Astrocyte (in vitro differentiated cells and primary cell): ENCODE results near the gene NME7. TPM values are rescaled to one million over a fixed set of nuclear protein-coding genes. Genes with fewer than 3 reads are reported as not detected.

Experiments used
- DNase-seq: peaks from one replicate; pipeline ENCODE4 v3.0.0-alpha.2; 2010; ENCODE audit warnings: low read depth
- FAIRE-seq: peaks from 2 replicates; lab custom pipeline; 2011; peaks lifted over from hg19 to GRCh38; lab: Jason Lieb, UNC
- H2AFZ ChIP-seq: 2 replicates; pipeline ENCODE4 v1.6.0; 2012; ENCODE audit warnings: low read depth, low read length, inconsistent platforms
- H3K27ac ChIP-seq: 2 replicates; pipeline ENCODE4 v1.5.1; 2011; ENCODE audit warnings: low read depth, low read length, inconsistent platforms
- H3K27me3 ChIP-seq: 2 replicates; pipeline ENCODE4 v1.6.0; 2011; ENCODE audit warnings: low read length, inconsistent platforms; ENCODE audit not compliant: insufficient read depth
- H3K36me3 ChIP-seq: 2 replicates; pipeline ENCODE4 v1.5.1; 2011; ENCODE audit warnings: low read length, inconsistent platforms; ENCODE audit not compliant: insufficient read depth
- H3K4me1 ChIP-seq: 2 replicates; pipeline ENCODE4 v1.5.1; 2011; ENCODE audit warnings: low read length, inconsistent platforms; ENCODE audit not compliant: insufficient read depth
- H3K4me2 ChIP-seq: 2 replicates; pipeline ENCODE4 v1.6.0; 2012; ENCODE audit warnings: low read length, inconsistent platforms
- H3K4me3 ChIP-seq: 2 replicates; pipeline ENCODE4 v1.5.1; 2011; ENCODE audit warnings: low read depth, mild to moderate bottlenecking, low read length, inconsistent platforms; ENCODE audit not compliant: insufficient read depth
- H3K79me2 ChIP-seq: 2 replicates; pipeline ENCODE4 v1.6.0; 2012; ENCODE audit warnings: mild to moderate bottlenecking, low read length, inconsistent platforms; ENCODE audit not compliant: insufficient read depth
- H3K9ac ChIP-seq: 2 replicates; pipeline ENCODE4 v1.6.0; 2012; ENCODE audit warnings: mild to moderate bottlenecking, low read length, inconsistent platforms
- H3K9me3 ChIP-seq: 2 replicates; pipeline ENCODE4 v1.5.1; 2012; ENCODE audit warnings: low read depth, mild to moderate bottlenecking, low read length, inconsistent platforms; ENCODE audit not compliant: insufficient read depth
- H4K20me1 ChIP-seq: 2 replicates; pipeline ENCODE4 v1.6.0; 2012; ENCODE audit warnings: low read length, inconsistent platforms; ENCODE audit not compliant: insufficient read depth
- H3K27ac Mint-ChIP-seq: one replicate; pipeline ENCODE4 v1.8.0; 2021; ENCODE audit warnings: mild to moderate bottlenecking, mixed read lengths; ENCODE audit not compliant: unreplicated experiment
- H3K27me3 Mint-ChIP-seq: one replicate; pipeline ENCODE4 v1.8.0; 2021; ENCODE audit warnings: low read depth, mixed read lengths; ENCODE audit not compliant: unreplicated experiment
- H3K36me3 Mint-ChIP-seq: one replicate; pipeline ENCODE4 v1.8.0; 2021; ENCODE audit warnings: low read depth, mixed read lengths; ENCODE audit not compliant: unreplicated experiment
- H3K4me1 Mint-ChIP-seq: one replicate; pipeline ENCODE4 v1.8.0; 2021; ENCODE audit warnings: low read depth, mixed read lengths; ENCODE audit not compliant: unreplicated experiment
- H3K4me3 Mint-ChIP-seq: one replicate; pipeline ENCODE4 v1.8.0; 2021; ENCODE audit warnings: mild to moderate bottlenecking, moderate library complexity, mixed read lengths; ENCODE audit not compliant: unreplicated experiment
- H3K9me3 Mint-ChIP-seq: one replicate; pipeline ENCODE4 v1.8.0; 2021; ENCODE audit warnings: mild to moderate bottlenecking, mixed read lengths; ENCODE audit not compliant: unreplicated experiment
- CTCF ChIP-seq: IDR thresholded peaks from 2 replicates; pipeline ENCODE4 v1.5.1; 2011; ENCODE audit warnings: low read depth, mild to moderate bottlenecking, inconsistent platforms, low read length, moderate library complexity; ENCODE audit not compliant: insufficient read depth
- EZH2 ChIP-seq: IDR thresholded peaks from 2 replicates; pipeline ENCODE4 v1.6.1; 2012; ENCODE audit warnings: mild to moderate bottlenecking, low read length, inconsistent platforms; ENCODE audit not compliant: insufficient read depth
- total RNA-seq: library from RNA; stranded (reverse); gene quantifications from 2 replicates; pipeline ENCODE4 v1.2.1, GENCODE V29; 2021

Gene NME7
- total RNA-seq, 1 donor from 2014 or later, result 21.2 TPM

DNA sequence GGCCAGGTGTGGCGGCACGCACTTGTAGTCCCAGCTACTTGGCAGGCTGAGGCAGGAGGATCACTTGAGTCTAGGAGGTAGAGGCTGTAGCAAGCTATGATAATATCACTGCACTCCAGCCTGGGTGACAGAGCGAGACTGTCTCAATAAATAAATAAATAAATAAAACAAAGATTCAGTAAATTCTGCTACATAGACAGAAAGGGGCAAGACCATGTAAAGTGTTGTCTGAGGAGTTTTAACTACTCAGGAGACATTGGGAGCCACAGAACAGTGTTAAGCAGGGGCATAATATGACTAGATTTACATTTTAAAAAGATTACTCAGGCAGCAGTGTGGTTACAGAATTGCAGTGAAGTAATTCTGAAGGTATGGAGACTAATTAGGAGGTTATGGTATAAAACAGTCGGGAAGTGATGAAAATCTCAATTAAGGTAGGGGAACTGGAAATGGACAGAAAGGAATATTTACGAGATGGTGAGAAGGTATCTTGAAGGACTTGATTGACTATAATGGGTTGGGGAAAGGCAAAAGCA is 166.4 kb downstream of the NME7 start:
- peaks cover 13% of the 10 kb centered on the region for H3K4me1 Mint-ChIP-seq
- Histone ChIP-seq H3K9ac (no peak overlapping the region), H3K79me2 (no peaks in the 10 kb centered on the region), H3K36me3 (no peaks in the 10 kb centered on the region), H2AFZ (no peak overlapping the region), H3K27ac (peak overlapping the region; percentile 30), H4K20me1 (no peaks in the 10 kb centered on the region), H3K4me1 (peaks cover 11% of the 10 kb centered on the region), H3K4me2 (peak overlapping the region; percentile 45), H3K4me3 (no peak overlapping the region), H3K9me3 (no peaks in the 10 kb centered on the region), H3K27me3 (no peaks in the 10 kb centered on the region)
- H3K4me3 Mint-ChIP-seq, result no peak overlapping the region
- FAIRE-seq, result no peak
- H3K27me3 Mint-ChIP-seq, result no peaks in the 10 kb centered on the region
- peak overlapping the region; percentile 35 for H3K27ac Mint-ChIP-seq
- peaks cover 4% of the 10 kb centered on the region for H3K9me3 Mint-ChIP-seq
- TF ChIP-seq CTCF, result no peak
- no peak for TF ChIP-seq EZH2
- H3K36me3 Mint-ChIP-seq, result no peaks in the 10 kb centered on the region
- DNase-seq, result peak; percentile 90

DNA sequence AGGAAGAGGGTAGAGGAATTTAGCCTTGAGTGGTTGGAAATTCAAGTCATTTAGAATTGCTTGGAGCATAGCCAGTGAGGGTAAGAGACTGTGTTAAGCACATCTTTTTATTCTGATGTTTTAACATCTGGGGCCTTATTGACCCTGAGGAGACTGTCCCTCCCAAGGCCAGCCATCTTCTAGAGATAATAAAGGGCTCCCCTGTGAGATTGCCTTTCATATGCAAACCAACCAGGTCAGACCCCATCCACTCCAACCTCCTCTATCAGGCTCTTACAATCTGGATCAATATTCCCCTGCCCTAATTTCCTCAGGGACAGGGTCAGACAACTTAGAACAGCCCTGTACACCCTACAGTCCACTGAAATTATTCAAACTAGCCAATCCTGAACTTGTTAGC is 167.3 kb downstream of the NME7 start:
- H3K79me2 ChIP-seq, result no peaks in the 10 kb centered on the region
- H3K4me3 Mint-ChIP-seq, result no peak overlapping the region
- no peak overlapping the region for H3K27ac Mint-ChIP-seq
- H3K27me3 ChIP-seq, result no peaks in the 10 kb centered on the region
- peaks cover 11% of the 10 kb centered on the region for H3K4me1 ChIP-seq
- no peak for FAIRE-seq
- no peaks in the 10 kb centered on the region for H3K27me3 Mint-ChIP-seq
- no peaks in the 10 kb centered on the region for H3K36me3 ChIP-seq
- no peak overlapping the region for H3K9ac ChIP-seq
- no peak for DNase-seq
- H3K27ac ChIP-seq, result no peak overlapping the region
- TF ChIP-seq EZH2 (no peak), CTCF (no peak)
- no peak overlapping the region for H2AFZ ChIP-seq
- no peak overlapping the region for H3K4me3 ChIP-seq
- H3K4me2 ChIP-seq, result no peak overlapping the region
- H3K9me3 Mint-ChIP-seq, result peaks cover 4% of the 10 kb centered on the region
- no peaks in the 10 kb centered on the region for H3K9me3 ChIP-seq
- H3K4me1 Mint-ChIP-seq, result peaks cover 13% of the 10 kb centered on the region
- H3K36me3 Mint-ChIP-seq, result no peaks in the 10 kb centered on the region
- H4K20me1 ChIP-seq, result no peaks in the 10 kb centered on the region

GRCh38 chr1:169196581-169196980 is 171.0 kb downstream of the NME7 start:
- Mint-ChIP-seq H3K27me3 (no peaks in the 10 kb centered on the region), H3K4me3 (no peak overlapping the region), H3K4me1 (peaks cover 6% of the 10 kb centered on the region), H3K27ac (no peak overlapping the region), H3K9me3 (peaks cover 2% of the 10 kb centered on the region), H3K36me3 (no peaks in the 10 kb centered on the region)
- Histone ChIP-seq H3K36me3 (no peaks in the 10 kb centered on the region), H2AFZ (no peak overlapping the region), H3K4me3 (no peak overlapping the region), H3K27ac (no peak overlapping the region), H3K4me2 (no peak overlapping the region), H3K4me1 (peaks cover 10% of the 10 kb centered on the region), H3K9ac (no peak overlapping the region), H3K9me3 (no peaks in the 10 kb centered on the region), H4K20me1 (no peaks in the 10 kb centered on the region), H3K79me2 (no peaks in the 10 kb centered on the region), H3K27me3 (no peaks in the 10 kb centered on the region)
- FAIRE-seq (no peak), DNase-seq (peak; percentile 6)
- TF ChIP-seq EZH2, result no peak
- TF ChIP-seq CTCF, result no peak
